HCT116 (cell line): Measurements from ENCODE around the gene SLC25A1. TPM values are rescaled to one million over a fixed set of nuclear protein-coding genes. Genes with fewer than 3 reads are reported as not detected.

Source experiments
- ATAC-seq: fragments of 200-7000 bp; cut with Tn5 transposase; 2 replicates; pipeline ENCODE4 v1.9.1; 2020; ENCODE audit warnings: mild to moderate bottlenecking, moderate library complexity
- BruUV-seq: library from RNA; stranded (reverse); fragments of 400-500 nt; replicated peaks from 2 replicates; lab custom pipeline; 2021; lab: Mats Ljungman, UMichigan
- CTCF ChIA-PET: fragments of 300-600 bp; sonication (Branson Sonifier 250); formaldehyde crosslinking; loops from one replicate; lab custom pipeline; 2021; ENCODE audit warnings: antibody characterized with exemption; lab: Charles Lee
- POLR2A ChIA-PET: fragments of 300-600, 350-600 bp; sonication (Branson Sonifier 250); formaldehyde crosslinking; loops from one replicate; lab custom pipeline; 2021; ENCODE audit warnings: antibody characterized with exemption; lab: Charles Lee
- RAD21 ChIA-PET, 2 experiments: fragments of 300-600 bp; sonication (Branson Sonifier 250); formaldehyde crosslinking; loops; one replicate each; lab custom pipeline; 2023; ENCODE audit warnings: low total read pairs in 2 of 2; ENCODE audit not compliant: uncharacterized antibody in 2 of 2, unreplicated experiment in 2 of 2, low non-redundant PET in 1 of 2; lab: Charles Lee
- DNase-seq: peaks from one replicate; pipeline ENCODE4 v3.0.0-alpha.2; 2010; ENCODE audit warnings: low read depth, low spot score
- H2AFZ ChIP-seq: fragments of 200-600 bp; shearing (Covaris generic), sonication (generic); 2 replicates; pipeline ENCODE4 v1.6.1; 2017; ENCODE audit warnings: low read depth, mixed run types, mixed read lengths, antibody characterized with exemption, low read length; ENCODE audit not compliant: poor library complexity, severe bottlenecking
- H3K27ac ChIP-seq: 2 replicates; pipeline ENCODE4 v1.5.1; 2012; ENCODE audit warnings: low read depth, low read length
- H3K27me3 ChIP-seq: fragments of 200-600 bp; sonication (generic); 2 replicates; pipeline ENCODE4 v1.6.1; 2016; ENCODE audit warnings: mixed run types, low read length, mixed read lengths; ENCODE audit not compliant: insufficient read depth
- H3K36me3 ChIP-seq, 2 experiments: fragments of 200-500 bp in 1 of 2; fragments of 200-600 bp in 1 of 2; sonication (Bioruptor generic) in 1 of 2; sonication (generic) in 1 of 2; 2 replicates each; pipeline versions ENCODE4 v1.5.1 to v1.6.1; 2014 to 2016; ENCODE audit warnings: low read length in 2 of 2, inconsistent platforms in 1 of 2, mixed read lengths in 1 of 2, mixed run types in 1 of 2; ENCODE audit not compliant: insufficient read depth in 2 of 2, control insufficient read depth in 1 of 2
- H3K4me1 ChIP-seq, 2 experiments: fragments of 200-600 bp in 1 of 2; sonication (generic) in 1 of 2; 2 replicates each; pipeline versions ENCODE4 v1.5.1 to v1.6.1; 2012 to 2017; ENCODE audit warnings: low read length in 2 of 2, inconsistent platforms in 1 of 2, mild to moderate bottlenecking in 1 of 2, mixed read lengths in 1 of 2, mixed run types in 1 of 2, moderate library complexity in 1 of 2; ENCODE audit not compliant: insufficient read depth in 2 of 2, control insufficient read depth in 1 of 2
- H3K4me2 ChIP-seq: fragments of 200-600 bp; sonication (generic); 2 replicates; pipeline ENCODE4 v1.6.1; 2017; ENCODE audit warnings: mixed run types, low read length, mixed read lengths
- H3K4me3 ChIP-seq, 2 experiments: fragments of 200-600 bp in 1 of 2; sonication (generic) in 1 of 2; replicated peaks in 1 of 2; 2 replicates each; pipeline ENCODE4 v1.5.1; 2011 to 2016; ENCODE audit warnings: low read length in 2 of 2, control low read depth in 1 of 2, low read depth in 1 of 2, mild to moderate bottlenecking in 1 of 2, mixed read lengths in 1 of 2, mixed run types in 1 of 2
- H3K79me2 ChIP-seq: fragments of 200-600 bp; sonication (generic); 2 replicates; pipeline ENCODE4 v1.6.1; 2017; ENCODE audit warnings: mild to moderate bottlenecking, mixed run types, low read length, moderate library complexity, mixed read lengths; ENCODE audit not compliant: insufficient read depth
- H3K9ac ChIP-seq: fragments of 200-600 bp; sonication (generic); 2 replicates; pipeline ENCODE4 v1.6.1; 2016; ENCODE audit warnings: low read length, mixed read lengths
- H3K9me2 ChIP-seq: fragments of 200-600 bp; sonication (generic), shearing (Covaris generic); 2 replicates; pipeline ENCODE4 v1.6.1; 2017; ENCODE audit warnings: mixed run types, mild to moderate bottlenecking, moderate library complexity; ENCODE audit not compliant: insufficient read depth
- H3K9me3 ChIP-seq, 2 experiments: fragments of 200-500 bp in 1 of 2; fragments of 200-600 bp in 1 of 2; sonication (Bioruptor generic) in 1 of 2; sonication (generic) in 1 of 2; 2 replicates each; pipeline ENCODE4 v1.6.1; 2014 to 2017; ENCODE audit warnings: low read length in 2 of 2, mixed read lengths in 2 of 2, inconsistent platforms in 1 of 2, low read depth in 1 of 2, mild to moderate bottlenecking in 1 of 2, mixed run types in 1 of 2, moderate library complexity in 1 of 2; ENCODE audit not compliant: control insufficient read depth in 1 of 2, insufficient read depth in 1 of 2
- H4K20me1 ChIP-seq: fragments of 200-600 bp; sonication (generic), shearing (Covaris generic); 2 replicates; pipeline ENCODE4 v1.6.1; 2017; ENCODE audit warnings: mixed run types, mild to moderate bottlenecking, moderate library complexity; ENCODE audit not compliant: insufficient read depth
- CTCF ChIP-seq, 3 experiments: fragments of 200-600 bp in 1 of 3; sonication (generic) in 1 of 3; IDR thresholded peaks in 2 of 3; conservative IDR thresholded peaks in 1 of 3; 2 replicates each; pipeline ENCODE4 v1.5.1; 2012 to 2017; ENCODE audit warnings: low read depth in 2 of 3, low read length in 2 of 3, antibody characterized with exemption in 1 of 3, borderline replicate concordance in 1 of 3, control low read depth in 1 of 3, mild to moderate bottlenecking in 1 of 3, mixed read lengths in 1 of 3, mixed run types in 1 of 3, moderate library complexity in 1 of 3; ENCODE audit not compliant: insufficient read depth in 1 of 3
- ELF1 ChIP-seq: IDR thresholded peaks from 2 replicates; pipeline ENCODE4 v1.6.1; 2012; ENCODE audit warnings: low read depth, borderline replicate concordance
- FOSL1 ChIP-seq: IDR thresholded peaks from 2 replicates; pipeline ENCODE4 v1.6.1; 2012; ENCODE audit warnings: low read depth
- POLR2A ChIP-seq: IDR thresholded peaks from 2 replicates; pipeline ENCODE4 v1.7.0; 2011; ENCODE audit warnings: borderline replicate concordance; ENCODE audit not compliant: insufficient read depth, insufficient read length; ENCODE audit errors: extremely low read depth
- RAD21 ChIP-seq: IDR thresholded peaks from 2 replicates; pipeline ENCODE4 v1.6.1; 2012; ENCODE audit warnings: low read depth, mild to moderate bottlenecking
- SIN3A ChIP-seq: IDR thresholded peaks from 2 replicates; pipeline ENCODE4 v1.6.1; 2012; ENCODE audit warnings: low read depth
- YY1 ChIP-seq: IDR thresholded peaks from 2 replicates; pipeline ENCODE4 v1.6.1; 2011; ENCODE audit warnings: low read length, low read depth, moderate library complexity, mild to moderate bottlenecking; ENCODE audit not compliant: insufficient replicate concordance; ENCODE audit errors: extremely low read depth
- intact Hi-C: fragments of 100-400 bp; cut with micrococcal nuclease; formaldehyde crosslinking; loops from 2 replicates; pipeline ENCODE4 v1.10.0; 2022
- total RNA-seq: library from RNA; stranded (reverse); gene quantifications from one replicate; pipeline ENCODE4 v1.2.1, GENCODE V29; 2021; ENCODE audit not compliant: unreplicated experiment

SLC25A1 gene
- total RNA-seq, 1 experiment from 2014 or later = 146 TPM

- Histone ChIP-seq H3K9me2 (no peaks in the 10 kb centered on the region), H3K27ac (no peak overlapping the region), H3K4me2 (no peak overlapping the region), H3K27me3 (peaks cover 8% of the 10 kb centered on the region; the same call in 1 of the 2 replicates), H2AFZ (no peak overlapping the region), H3K4me1 (no peaks in the 10 kb centered on the region), H3K79me2 (no peaks in the 10 kb centered on the region), H4K20me1 (no peaks in the 10 kb centered on the region), H3K4me3 (no peak overlapping the region), H3K9me3 (no peaks in the 10 kb centered on the region), H3K36me3 (no peaks in the 10 kb centered on the region), H3K9ac (no peak overlapping the region)
- ATAC-seq (no peak), DNase-seq (no peak)
- no TSS peak for BruUV-seq
- TF ChIP-seq CTCF (IDR thresholded peaks at IDR 0.05 in 2 of 3, conservative IDR thresholded peaks at IDR 0.05 in 1 of 3; ENCODE audit: borderline replicate concordance in 1 of 3, insufficient read depth in 1 of 3, low read depth in 2 of 3, low read length in 2 of 3) (no peak), ELF1 (no peak), YY1 (no peak), RAD21 (no peak), SIN3A (no peak), POLR2A (no peak), FOSL1 (no peak)
- RAD21 ChIA-PET = no interaction called here
- POLR2A ChIA-PET = no interaction called here
- intact Hi-C loops = no loop called here
- CTCF ChIA-PET = no interaction called here
Measured at GRCh38 chr22:19151329-19152191, 27.0 kb downstream of the SLC25A1 start.
